HG03060 (cell line): ENCODE measurements around the gene GOSR1.
"Not testable (repeated sequence)": the region's sequence is repeated elsewhere in the genome, so short reads cannot be mapped to it uniquely, and the experiment has no call there.

Source experiments
- ATAC-seq: cut with Tn5 transposase; IDR thresholded peaks from one replicate; pipeline ENCODE4 v1.9.1; 2021; ENCODE audit warnings: low read depth, moderate number of reproducible peaks; ENCODE audit not compliant: unreplicated experiment

The GOSR1 gene

GRCh38 chr17:30503558-30503957 is 26.4 kb downstream of the GOSR1 start:
- no peak for ATAC-seq

GRCh38 chr17:30505868-30506417 is 28.7 kb downstream of the GOSR1 start:
- no peak for ATAC-seq

- no peak for ATAC-seq
Observed at GRCh38 chr17:30506481-30506880, 29.3 kb downstream of the GOSR1 start.

GRCh38 chr17:30513346-30513745 is 36.1 kb downstream of the GOSR1 start:
- ATAC-seq: no peak

- ATAC-seq: no peak
Observed at GRCh38 chr17:30514895-30515596, 37.8 kb downstream of the GOSR1 start.

- no peak for ATAC-seq
Observed at GRCh38 chr17:30517786-30518185, 40.6 kb downstream of the GOSR1 start.

GRCh38 chr17:30519166-30519565 is 42.0 kb downstream of the GOSR1 start:
- ATAC-seq: no peak

- no peak for ATAC-seq
Observed at GRCh38 chr17:30519707-30520106, 42.5 kb downstream of the GOSR1 start.

- ATAC-seq: no peak
Observed at GRCh38 chr17:30520436-30520835, 43.2 kb downstream of the GOSR1 start.

GRCh38 chr17:30520882-30521281 is 43.7 kb downstream of the GOSR1 start:
- ATAC-seq: no peak

GRCh38 chr17:30521766-30522165 is 44.6 kb downstream of the GOSR1 start:
- ATAC-seq: no peak

- ATAC-seq: not testable (repeated sequence)
Observed at GRCh38 chr17:30523236-30523635, 46.0 kb downstream of the GOSR1 start.

GRCh38 chr17:30524847-30525246 is 47.6 kb downstream of the GOSR1 start:
- no peak for ATAC-seq

GRCh38 chr17:30526401-30526800 is 49.2 kb downstream of the GOSR1 start:
- no peak for ATAC-seq

- not testable (repeated sequence) for ATAC-seq
Observed at GRCh38 chr17:30528701-30529100, 51.5 kb downstream of the GOSR1 start.

- no peak for ATAC-seq
Observed at GRCh38 chr17:30530346-30531025, 53.3 kb downstream of the GOSR1 start.

GRCh38 chr17:30532871-30533270 is 55.7 kb downstream of the GOSR1 start:
- ATAC-seq: no peak

GRCh38 chr17:30534298-30534697 is 57.1 kb downstream of the GOSR1 start:
- no peak for ATAC-seq

- no peak for ATAC-seq
Observed at GRCh38 chr17:30534938-30535921, 58.0 kb downstream of the GOSR1 start.

GRCh38 chr17:30536846-30537245 is 59.6 kb downstream of the GOSR1 start:
- not testable (repeated sequence) for ATAC-seq

- ATAC-seq: not testable (repeated sequence)
Observed at GRCh38 chr17:30537667-30538066, 60.5 kb downstream of the GOSR1 start.
